Loucy (cell line): ENCODE measurements around the gene PDE2A.

ENCODE experiments used
- H2AFZ ChIP-seq: fragments of 200-600 bp; sonication (generic); 2 replicates; pipeline ENCODE4 v1.6.0; 2016; ENCODE audit warnings: antibody characterized with exemption, mild to moderate bottlenecking, low read length, moderate library complexity
- H3F3A ChIP-seq: fragments of 200-600 bp; 2 replicates; pipeline ENCODE4 v1.6.0; 2016; ENCODE audit warnings: antibody characterized with exemption, low read depth, mild to moderate bottlenecking
- H3K27me3 ChIP-seq: fragments of 200-600 bp; sonication (generic); 2 replicates; pipeline ENCODE4 v1.6.1; 2014; ENCODE audit warnings: low read length, mild to moderate bottlenecking; ENCODE audit not compliant: insufficient read depth, poor library complexity, severe bottlenecking
- H3K36me3 ChIP-seq: fragments of 200-600 bp; sonication (generic); 2 replicates; pipeline ENCODE4 v1.6.1; 2016; ENCODE audit warnings: low read length; ENCODE audit not compliant: insufficient read depth
- H3K4me1 ChIP-seq: fragments of 200-600 bp; sonication (generic); 2 replicates; pipeline ENCODE4 v1.5.1; 2014; ENCODE audit warnings: low read length, mild to moderate bottlenecking; ENCODE audit not compliant: insufficient read depth, poor library complexity, severe bottlenecking
- H3K4me2 ChIP-seq: fragments of 200-600 bp; sonication (generic); 2 replicates; pipeline ENCODE4 v1.6.0; 2014; ENCODE audit warnings: antibody characterized with exemption, low read length, low read depth, mild to moderate bottlenecking; ENCODE audit not compliant: poor library complexity, severe bottlenecking
- H3K4me3 ChIP-seq: fragments of 200-600 bp; sonication (generic); 2 replicates; pipeline ENCODE4 v1.5.1; 2014; ENCODE audit warnings: low read length, mild to moderate bottlenecking, mixed read lengths; ENCODE audit not compliant: poor library complexity, severe bottlenecking
- H3K79me2 ChIP-seq: fragments of 200-600 bp; sonication (generic); 2 replicates; pipeline ENCODE4 v1.6.1; 2014; ENCODE audit warnings: low read length; ENCODE audit not compliant: insufficient read depth
- H3K9ac ChIP-seq: fragments of 200-600 bp; sonication (generic); 2 replicates; pipeline ENCODE4 v1.6.0; 2014; ENCODE audit warnings: mild to moderate bottlenecking, low read depth, low read length, moderate library complexity; ENCODE audit not compliant: poor library complexity, severe bottlenecking
- H3K9me2 ChIP-seq: fragments of 200-600 bp; sonication (generic); replicated peaks from 2 replicates; pipeline ENCODE4 v1.6.1; 2016; ENCODE audit warnings: low read depth, low read length, mixed read lengths
- H3K9me3 ChIP-seq: fragments of 200-600 bp; sonication (generic); 2 replicates; pipeline ENCODE4 v1.6.1; 2014; ENCODE audit warnings: mild to moderate bottlenecking, antibody characterized with exemption, low read length, low read depth; ENCODE audit not compliant: insufficient read depth
- H4K20me1 ChIP-seq: fragments of 200-600 bp; sonication (generic); 2 replicates; pipeline ENCODE4 v1.6.0; 2014; ENCODE audit warnings: antibody characterized with exemption, low read length, mild to moderate bottlenecking; ENCODE audit not compliant: insufficient read depth, poor library complexity, severe bottlenecking
- EZH2phosphoT487 ChIP-seq: fragments of 200-600 bp; IDR thresholded peaks from 2 replicates; pipeline ENCODE4 v1.6.1; 2018; ENCODE audit warnings: antibody characterized with exemption, mild to moderate bottlenecking, moderate library complexity, borderline replicate concordance
- TF ChIP-seq, protein P1 (sequence below): fragments of 200-600 bp; sonication (generic); conservative IDR thresholded peaks from 2 replicates; pipeline ENCODE4 v1.5.1; 2014; ENCODE audit warnings: mild to moderate bottlenecking, antibody characterized with exemption, low read length

PDE2A gene

DNA sequence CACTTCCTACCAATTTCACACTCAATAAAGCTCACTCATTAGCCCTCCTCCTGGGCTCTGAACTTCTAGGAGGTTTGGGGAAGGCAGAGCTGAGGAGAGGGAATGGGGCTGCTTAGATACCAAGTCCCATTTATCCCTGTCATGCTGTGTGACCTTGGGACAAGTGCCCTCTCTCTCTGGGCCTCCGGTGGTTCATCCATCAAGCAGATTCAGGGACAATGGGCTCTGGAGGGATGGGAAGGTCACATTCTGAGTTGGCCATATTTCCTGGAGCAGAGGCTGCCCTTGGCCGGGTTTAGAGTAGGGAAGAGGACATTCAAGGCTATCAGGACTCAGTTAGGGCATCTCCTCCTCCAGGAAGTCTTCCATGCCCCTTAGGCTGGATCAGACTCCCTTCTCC lies 66.7 kb downstream of the PDE2A start:
- Histone ChIP-seq H2AFZ (no peak overlapping the region), H3F3A (no peaks in the 10 kb centered on the region), H4K20me1 (no peaks in the 10 kb centered on the region), H3K4me3 (no peak overlapping the region), H3K36me3 (no peaks in the 10 kb centered on the region), H3K27me3 (no peaks in the 10 kb centered on the region), H3K9ac (no peak overlapping the region), H3K9me2 (no peaks in the 10 kb centered on the region), H3K79me2 (no peaks in the 10 kb centered on the region), H3K9me3 (no peaks in the 10 kb centered on the region), H3K4me1 (no peaks in the 10 kb centered on the region), H3K4me2 (no peak overlapping the region)
- TF ChIP-seq, protein P1, sequence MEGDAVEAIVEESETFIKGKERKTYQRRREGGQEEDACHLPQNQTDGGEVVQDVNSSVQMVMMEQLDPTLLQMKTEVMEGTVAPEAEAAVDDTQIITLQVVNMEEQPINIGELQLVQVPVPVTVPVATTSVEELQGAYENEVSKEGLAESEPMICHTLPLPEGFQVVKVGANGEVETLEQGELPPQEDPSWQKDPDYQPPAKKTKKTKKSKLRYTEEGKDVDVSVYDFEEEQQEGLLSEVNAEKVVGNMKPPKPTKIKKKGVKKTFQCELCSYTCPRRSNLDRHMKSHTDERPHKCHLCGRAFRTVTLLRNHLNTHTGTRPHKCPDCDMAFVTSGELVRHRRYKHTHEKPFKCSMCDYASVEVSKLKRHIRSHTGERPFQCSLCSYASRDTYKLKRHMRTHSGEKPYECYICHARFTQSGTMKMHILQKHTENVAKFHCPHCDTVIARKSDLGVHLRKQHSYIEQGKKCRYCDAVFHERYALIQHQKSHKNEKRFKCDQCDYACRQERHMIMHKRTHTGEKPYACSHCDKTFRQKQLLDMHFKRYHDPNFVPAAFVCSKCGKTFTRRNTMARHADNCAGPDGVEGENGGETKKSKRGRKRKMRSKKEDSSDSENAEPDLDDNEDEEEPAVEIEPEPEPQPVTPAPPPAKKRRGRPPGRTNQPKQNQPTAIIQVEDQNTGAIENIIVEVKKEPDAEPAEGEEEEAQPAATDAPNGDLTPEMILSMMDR: no peak
- no peak for TF ChIP-seq EZH2phosphoT487

DNA sequence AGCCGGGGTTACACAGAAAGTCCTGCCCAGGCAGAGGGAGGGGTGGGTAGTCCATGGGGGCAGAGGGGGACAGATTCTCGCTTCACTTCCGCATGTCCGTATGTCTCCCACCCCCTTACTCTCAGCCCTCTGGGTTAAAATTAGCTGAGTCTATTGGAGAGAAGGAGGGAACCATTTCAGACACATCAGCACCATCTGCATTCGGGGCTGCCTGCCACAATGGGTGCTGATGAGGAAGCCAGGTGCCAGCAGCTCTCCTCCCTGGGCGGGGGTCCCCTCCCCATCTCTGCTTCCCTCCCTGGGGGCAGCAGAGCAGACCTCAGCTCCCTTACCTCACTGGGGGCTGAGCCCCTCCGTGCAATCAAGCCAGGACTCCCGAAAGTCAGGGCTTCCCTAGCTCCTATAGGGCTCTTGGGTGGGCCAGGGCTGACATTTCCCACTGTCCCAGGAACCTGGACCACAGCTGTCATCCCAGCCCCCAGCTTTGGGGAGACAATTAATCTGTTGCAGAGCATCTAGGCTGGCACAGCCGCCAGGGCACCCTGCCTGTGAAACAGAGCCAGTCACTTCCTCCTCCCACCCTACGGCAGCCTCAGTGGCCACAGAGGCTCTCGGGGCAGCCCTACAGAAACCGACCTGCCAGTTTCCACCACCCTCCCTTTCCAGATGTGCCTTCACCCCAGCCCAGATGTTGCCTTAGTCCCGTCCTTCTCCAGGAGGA lies 67.3 kb downstream of the PDE2A start:
- H3K4me2 ChIP-seq: no peak overlapping the region
- no peaks in the 10 kb centered on the region for H3K27me3 ChIP-seq
- H4K20me1 ChIP-seq: no peaks in the 10 kb centered on the region
- H3K36me3 ChIP-seq: no peaks in the 10 kb centered on the region
- no peak for TF ChIP-seq EZH2phosphoT487
- TF ChIP-seq, protein P1: no peak
- no peak overlapping the region for H3K9ac ChIP-seq
- H2AFZ ChIP-seq: no peak overlapping the region
- H3K9me2 ChIP-seq: no peaks in the 10 kb centered on the region
- H3K9me3 ChIP-seq: no peaks in the 10 kb centered on the region
- no peaks in the 10 kb centered on the region for H3K79me2 ChIP-seq
- no peak overlapping the region for H3K4me3 ChIP-seq
- H3K4me1 ChIP-seq: no peaks in the 10 kb centered on the region
- no peaks in the 10 kb centered on the region for H3F3A ChIP-seq

DNA sequence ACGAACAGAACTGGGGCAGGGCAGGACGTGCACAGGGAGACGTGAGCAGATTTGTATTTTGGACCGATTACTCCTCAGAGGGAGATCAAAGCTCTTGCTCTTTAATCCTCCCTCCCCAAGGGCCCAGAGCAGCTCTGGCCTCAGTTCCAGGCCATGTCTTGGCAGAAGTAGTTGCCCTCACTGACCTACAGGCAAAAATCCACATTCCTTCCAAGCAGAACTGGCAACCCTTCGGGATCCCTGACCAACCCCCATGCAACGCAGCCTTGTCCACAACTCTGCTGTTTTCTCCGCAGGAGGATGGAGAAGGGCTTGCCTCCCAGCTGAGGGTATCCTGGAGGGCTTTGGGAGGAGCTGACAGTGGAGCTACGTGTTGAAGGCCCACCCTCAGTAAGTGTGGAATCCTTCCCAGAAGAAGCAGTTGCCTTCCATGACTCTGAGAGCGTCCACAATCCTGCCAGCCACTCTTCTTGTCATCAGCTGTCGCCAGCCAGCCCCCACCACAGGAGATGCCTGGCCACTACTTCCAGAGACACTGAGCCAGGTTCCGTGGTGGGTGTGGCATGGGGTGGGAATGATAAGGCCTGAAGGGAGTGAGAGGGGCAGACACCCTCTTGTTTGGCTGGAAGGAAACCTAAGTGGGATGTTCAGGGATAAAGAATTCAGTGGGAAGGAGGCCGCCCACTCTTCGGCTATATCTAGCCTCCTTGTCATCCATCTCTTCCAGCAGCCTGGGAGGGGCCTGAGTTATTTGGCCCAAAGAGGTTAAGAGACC lies 68.1 kb downstream of the PDE2A start:
- H4K20me1 ChIP-seq: no peaks in the 10 kb centered on the region
- H3K9me3 ChIP-seq: no peaks in the 10 kb centered on the region
- TF ChIP-seq, protein P1: no peak
- TF ChIP-seq EZH2phosphoT487: no peak
- no peaks in the 10 kb centered on the region for H3K36me3 ChIP-seq
- H2AFZ ChIP-seq: no peak overlapping the region
- no peaks in the 10 kb centered on the region for H3K4me1 ChIP-seq
- no peak overlapping the region for H3K9ac ChIP-seq
- no peaks in the 10 kb centered on the region for H3K9me2 ChIP-seq
- H3K27me3 ChIP-seq: no peaks in the 10 kb centered on the region
- H3K79me2 ChIP-seq: no peaks in the 10 kb centered on the region
- H3F3A ChIP-seq: no peaks in the 10 kb centered on the region
- H3K4me3 ChIP-seq: no peak overlapping the region
- H3K4me2 ChIP-seq: no peak overlapping the region
